ENCODE data around the gene AVP. TPM values are rescaled to one million over a fixed set of nuclear protein-coding genes. Genes with fewer than 3 reads are reported as not detected.

The AVP gene
- total and polyA plus RNA-seq, 2 donors from 2014 or later: 2.1 TPM; not detected in 1

GRCh38 chr20:3082955-3083952 is 1.3 kb downstream of the AVP start:
- TF ChIP-seq CTCF (IDR thresholded peaks at IDR 0.05; ENCODE audit: borderline replicate concordance, extremely low read depth, insufficient read depth): no peak
- H3K27me3 ChIP-seq (ENCODE audit: control insufficient read depth, insufficient read depth, low read length): peaks cover 15% of the 10 kb centered on the region
- intact Hi-C loops (cut with DNase I): no loop called here
- FAIRE-seq: no peak
- no peaks in the 10 kb centered on the region for H3K9me3 ChIP-seq (ENCODE audit: control insufficient read depth in 2 of 3, insufficient read depth in 1 of 3, low read length in 3 of 3)
- DNase-seq: peak in 2 of 5 donors; percentile 22 to 66
- peaks cover 0 to 7% (median 6%) of the 10 kb centered on the region in 3 donors for H3K4me1 ChIP-seq (ENCODE audit: control insufficient read depth in 2 of 3, insufficient read depth in 2 of 3, low read depth in 1 of 3, low read length in 3 of 3)
- no peaks in the 10 kb centered on the region for H3K36me3 ChIP-seq (ENCODE audit: control insufficient read depth in 2 of 3, insufficient read depth in 3 of 3, low read length in 3 of 3)
- H3K27ac ChIP-seq (ENCODE audit: low read depth in 2 of 2, low read length in 2 of 2): no peak overlapping the region
- no peak overlapping the region for H3K9ac ChIP-seq (ENCODE audit: low read length in 3 of 3)
- H3K4me3 ChIP-seq (ENCODE audit: low read length in 3 of 3): no peak overlapping the region

DNA sequence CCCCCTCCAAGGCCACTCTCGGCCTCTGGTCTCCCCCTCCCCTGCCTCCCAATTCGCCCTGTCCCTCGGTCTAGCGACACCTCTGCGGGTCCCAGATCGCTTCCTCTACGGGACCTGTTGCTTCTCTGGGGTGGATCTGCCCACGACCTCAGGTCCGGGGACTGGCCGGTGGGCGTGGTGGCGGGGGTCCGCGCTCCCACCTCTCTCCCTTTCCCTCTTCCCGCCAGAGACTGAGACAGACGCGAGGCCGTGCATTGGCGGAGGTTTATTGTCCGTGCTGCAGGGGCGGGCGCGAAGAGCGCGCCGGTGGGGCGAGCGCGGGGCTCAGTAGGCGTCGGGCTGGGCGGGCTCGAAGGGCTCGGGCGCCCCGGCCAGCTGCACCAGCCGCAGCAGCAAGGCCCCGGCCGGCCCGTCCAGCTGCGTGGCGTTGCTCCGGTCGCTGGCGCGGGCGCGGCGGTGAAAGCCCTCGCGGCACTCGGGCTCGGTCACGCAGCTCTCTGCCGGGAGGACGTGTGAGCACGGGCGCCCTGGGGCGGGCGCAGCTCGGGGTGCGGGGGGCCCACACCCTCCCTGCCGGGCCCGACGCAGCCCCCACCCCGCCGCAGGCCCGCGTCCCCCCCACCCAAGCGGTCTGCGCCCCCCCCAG is 2.1 kb downstream of the AVP start:
- no peak for TF ChIP-seq CTCF (IDR thresholded peaks at IDR 0.05; ENCODE audit: borderline replicate concordance, extremely low read depth, insufficient read depth)
- Histone ChIP-seq H3K9me3 (ENCODE audit: control insufficient read depth in 2 of 3, insufficient read depth in 1 of 3, low read length in 3 of 3) (no peaks in the 10 kb centered on the region), H3K4me3 (ENCODE audit: low read length in 3 of 3) (no peak overlapping the region), H3K9ac (ENCODE audit: low read length in 3 of 3) (no peak overlapping the region), H3K36me3 (ENCODE audit: control insufficient read depth in 2 of 3, insufficient read depth in 3 of 3, low read length in 3 of 3) (no peaks in the 10 kb centered on the region), H3K27ac (ENCODE audit: low read depth in 2 of 2, low read length in 2 of 2) (no peak overlapping the region), H3K4me1 (ENCODE audit: control insufficient read depth in 2 of 3, insufficient read depth in 2 of 3, low read depth in 1 of 3, low read length in 3 of 3) (peaks cover 0 to 7% (median 6%) of the 10 kb centered on the region in 3 donors), H3K27me3 (ENCODE audit: control insufficient read depth, insufficient read depth, low read length) (peaks cover 15% of the 10 kb centered on the region)
- FAIRE-seq (no peak), DNase-seq (peak in 3 of 5 donors; percentile 30 to 58 (median 45))
- intact Hi-C loops (cut with DNase I): no loop called here

GRCh38 chr20:3081641-3082040 is 2.9 kb downstream of the AVP start:
- no peak overlapping the region for H3K27ac ChIP-seq (ENCODE audit: low read depth in 2 of 2, low read length in 2 of 2)
- H3K9me3 ChIP-seq (ENCODE audit: control insufficient read depth in 2 of 3, insufficient read depth in 1 of 3, low read length in 3 of 3): no peaks in the 10 kb centered on the region
- H3K36me3 ChIP-seq (ENCODE audit: control insufficient read depth in 2 of 3, insufficient read depth in 3 of 3, low read length in 3 of 3): no peaks in the 10 kb centered on the region
- FAIRE-seq (no peak), DNase-seq (no peak)
- intact Hi-C loops (cut with DNase I): no loop called here
- peaks cover 0 to 7% (median 6%) of the 10 kb centered on the region in 3 donors for H3K4me1 ChIP-seq (ENCODE audit: control insufficient read depth in 2 of 3, insufficient read depth in 2 of 3, low read depth in 1 of 3, low read length in 3 of 3)
- H3K9ac ChIP-seq (ENCODE audit: low read length in 3 of 3): no peak overlapping the region
- H3K4me3 ChIP-seq (ENCODE audit: low read length in 3 of 3): no peak overlapping the region
- peaks cover 15% of the 10 kb centered on the region for H3K27me3 ChIP-seq (ENCODE audit: control insufficient read depth, insufficient read depth, low read length)
- no peak for TF ChIP-seq CTCF (IDR thresholded peaks at IDR 0.05; ENCODE audit: borderline replicate concordance, extremely low read depth, insufficient read depth)

Data from kidney (tissue), 14 donors.